ENCODE measurements around the gene PSMD11.
A peak's percentile ranks its signal among the peaks of the same experiment; 100 is the strongest.
"Not testable (repeated sequence)": the region's sequence is repeated elsewhere in the genome, so short reads cannot be mapped to it uniquely, and the experiment has no call there.

PSMD11 gene

DNA sequence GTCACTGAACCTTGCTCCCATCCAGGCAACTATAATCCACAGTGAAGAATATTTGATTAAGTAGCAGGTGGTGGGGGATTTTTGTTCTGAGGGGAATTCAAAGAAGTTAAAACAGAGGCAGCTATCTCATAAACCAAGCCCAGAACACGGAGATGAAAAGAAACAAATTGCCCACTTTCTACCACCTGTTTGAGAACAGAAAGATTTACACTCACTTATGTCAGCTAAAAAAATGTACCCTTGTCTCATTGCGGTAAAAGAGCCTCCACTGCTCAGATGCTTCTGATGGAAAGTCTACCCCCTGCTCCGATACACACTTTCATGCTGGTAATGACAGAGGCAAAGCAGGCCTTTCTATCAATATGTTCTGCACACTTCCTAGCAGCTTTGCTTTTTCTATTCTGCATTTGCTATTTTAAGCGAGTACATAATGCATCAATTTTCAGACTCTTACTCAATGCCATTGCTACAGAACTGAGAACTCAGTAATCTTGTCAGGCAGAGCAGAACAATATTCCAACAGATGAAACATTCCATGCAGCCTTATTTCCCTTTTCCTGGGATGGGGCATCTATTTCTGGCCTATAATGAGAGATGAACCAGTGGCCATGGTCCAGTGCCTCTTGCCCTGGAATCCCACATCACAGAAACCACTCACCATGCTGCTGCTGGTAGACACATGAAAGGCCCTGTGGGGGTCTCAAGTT, 71.5 kb downstream of the PSMD11 start:
- DNase-seq: no peak

DNA sequence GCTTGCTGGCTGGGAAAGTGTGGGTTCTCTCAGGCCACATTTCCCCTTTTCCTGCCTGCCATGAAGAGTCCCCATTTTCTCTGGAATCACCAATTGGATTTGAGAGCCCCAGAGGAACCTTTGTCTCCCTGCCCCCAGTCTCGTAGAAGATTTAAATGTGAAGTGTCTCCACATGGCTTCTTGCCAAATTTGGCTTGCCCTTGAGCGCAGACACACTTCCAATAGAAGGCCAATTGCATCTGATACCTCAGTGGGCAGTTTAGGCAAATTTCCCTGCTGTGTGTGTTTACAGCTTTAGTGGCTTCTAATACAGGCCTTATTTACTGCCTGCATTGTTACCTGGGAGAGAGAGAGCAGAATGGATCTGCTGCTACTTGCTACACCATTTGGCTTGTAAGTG, 72.1 kb downstream of the PSMD11 start:
- no peak for DNase-seq

DNA sequence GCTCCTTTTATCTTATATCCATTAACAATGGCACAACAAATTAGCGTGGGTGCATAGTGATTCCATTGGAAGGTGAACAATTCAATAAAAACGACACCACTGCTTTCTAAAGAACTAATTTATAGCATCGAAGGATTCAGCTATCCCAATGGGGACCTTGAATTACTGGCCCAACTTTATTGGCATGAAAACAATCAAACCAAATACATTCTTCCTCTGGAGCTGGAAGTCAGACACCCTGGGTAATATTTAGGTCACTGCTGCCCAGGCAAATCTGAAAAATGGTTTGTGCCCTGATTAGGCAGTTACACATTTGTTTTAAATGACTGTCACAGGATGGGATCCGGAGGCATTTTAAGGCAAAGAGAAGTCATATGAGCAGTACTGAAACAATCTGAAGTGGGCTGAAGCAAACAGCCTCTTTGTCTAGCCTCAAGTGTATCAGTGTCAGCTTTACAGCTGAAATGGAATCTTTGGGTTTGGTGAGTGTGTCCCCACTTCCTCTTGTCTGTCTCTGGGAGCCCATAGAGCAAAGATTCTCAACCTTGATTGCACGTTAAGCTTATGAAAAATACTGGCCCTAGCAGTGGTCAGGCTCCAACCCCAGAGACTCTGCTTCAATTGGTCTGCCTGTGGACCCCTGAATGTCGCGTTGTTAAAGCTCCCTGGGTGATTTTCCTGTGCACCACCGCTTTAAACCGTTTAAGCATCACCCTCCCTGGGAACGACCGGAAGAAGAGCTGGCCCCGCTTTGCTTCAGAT, 72.8 kb downstream of the PSMD11 start:
- no peak for DNase-seq

DNA sequence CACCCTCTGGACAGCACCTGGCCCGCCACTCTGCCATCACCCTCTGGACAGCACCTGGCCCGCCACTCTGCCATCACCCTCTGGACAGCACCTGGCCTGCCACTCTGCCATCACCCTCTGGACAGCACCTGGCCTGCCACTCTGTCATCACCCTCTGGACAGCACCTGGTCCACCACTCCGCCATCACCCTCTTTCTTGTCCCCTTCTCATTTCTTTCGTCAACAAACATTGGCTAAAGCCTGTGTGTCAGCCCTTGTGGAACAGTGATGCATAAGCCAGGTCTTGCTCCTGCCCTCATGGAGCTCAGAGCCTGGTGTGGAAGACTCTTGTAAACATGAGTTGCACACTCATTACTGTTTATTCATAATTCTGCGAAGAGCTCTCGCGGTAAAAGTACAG, 73.7 kb downstream of the PSMD11 start:
- no peak for DNase-seq

DNA sequence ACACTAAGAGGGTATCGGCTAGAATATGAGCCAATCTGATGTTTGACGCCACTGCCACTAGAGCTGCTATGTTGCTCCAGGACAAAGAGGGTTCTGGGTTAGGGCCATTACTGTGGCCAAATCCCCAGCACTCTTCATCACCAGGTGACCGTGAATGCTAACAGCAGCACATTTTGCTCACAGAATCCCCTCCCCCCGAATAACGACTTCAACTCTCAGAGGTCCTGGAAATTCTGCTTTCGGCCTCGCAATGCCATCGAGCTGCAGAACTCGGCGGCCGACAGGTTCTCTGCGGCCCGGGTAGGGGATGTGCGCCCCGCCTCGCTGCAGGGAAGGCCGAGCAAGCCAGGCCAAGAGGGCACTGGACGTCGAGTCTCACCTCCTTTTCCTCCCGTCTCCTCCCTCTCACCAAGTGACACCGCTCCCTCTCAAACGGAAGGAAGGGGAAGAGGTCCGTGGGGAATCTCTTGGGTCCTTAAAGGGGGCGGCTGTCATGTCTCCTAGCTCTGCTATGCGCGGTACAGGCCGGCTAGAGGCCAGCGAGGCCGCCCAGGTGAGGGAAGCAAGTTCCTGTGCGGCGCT, 74.4 kb downstream of the PSMD11 start:
- no peak for DNase-seq

DNA sequence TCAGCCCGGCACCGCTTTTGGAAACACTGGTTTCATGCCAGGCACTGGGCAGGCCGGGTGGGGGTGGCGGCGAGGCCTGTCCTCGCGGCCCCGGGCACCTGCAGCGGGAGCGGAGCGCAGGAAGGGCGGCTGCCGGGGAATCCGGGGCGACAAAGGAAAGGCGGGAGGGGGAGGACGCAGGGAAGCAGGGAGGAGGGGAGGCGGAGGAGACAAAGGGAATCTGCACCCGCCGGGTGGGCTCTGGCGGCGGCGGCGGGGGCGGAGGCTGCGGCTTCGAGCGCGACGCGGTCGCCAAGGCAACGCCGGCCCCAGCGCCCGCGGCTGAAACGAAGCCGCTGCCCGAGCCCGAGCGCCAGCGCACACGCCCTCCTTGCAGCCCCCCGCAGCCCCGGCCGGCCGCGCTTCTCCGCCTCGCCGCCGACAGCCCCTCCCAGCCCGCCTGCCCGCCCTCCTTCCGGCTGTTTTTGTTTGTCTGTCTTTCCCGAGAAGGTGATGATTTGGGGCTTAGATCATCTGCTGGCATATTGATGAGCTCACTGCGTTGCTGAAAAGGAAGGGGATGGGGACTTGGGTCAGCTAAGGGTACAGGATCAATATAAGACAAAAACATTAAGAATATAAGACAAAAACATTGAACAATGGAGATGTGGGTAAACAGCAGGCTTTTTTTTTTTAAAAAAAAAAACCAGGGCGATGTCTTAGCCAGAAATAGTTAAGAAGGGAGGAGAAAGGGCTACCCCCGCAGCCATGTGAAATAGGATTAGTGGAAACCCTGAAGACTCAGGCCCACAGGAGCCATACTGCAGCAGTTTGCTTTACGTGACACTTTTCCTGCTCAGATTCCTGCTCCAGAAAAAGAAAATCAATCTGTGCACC, 75.2 kb downstream of the PSMD11 start:
- DNase-seq: peak; percentile 54

DNA sequence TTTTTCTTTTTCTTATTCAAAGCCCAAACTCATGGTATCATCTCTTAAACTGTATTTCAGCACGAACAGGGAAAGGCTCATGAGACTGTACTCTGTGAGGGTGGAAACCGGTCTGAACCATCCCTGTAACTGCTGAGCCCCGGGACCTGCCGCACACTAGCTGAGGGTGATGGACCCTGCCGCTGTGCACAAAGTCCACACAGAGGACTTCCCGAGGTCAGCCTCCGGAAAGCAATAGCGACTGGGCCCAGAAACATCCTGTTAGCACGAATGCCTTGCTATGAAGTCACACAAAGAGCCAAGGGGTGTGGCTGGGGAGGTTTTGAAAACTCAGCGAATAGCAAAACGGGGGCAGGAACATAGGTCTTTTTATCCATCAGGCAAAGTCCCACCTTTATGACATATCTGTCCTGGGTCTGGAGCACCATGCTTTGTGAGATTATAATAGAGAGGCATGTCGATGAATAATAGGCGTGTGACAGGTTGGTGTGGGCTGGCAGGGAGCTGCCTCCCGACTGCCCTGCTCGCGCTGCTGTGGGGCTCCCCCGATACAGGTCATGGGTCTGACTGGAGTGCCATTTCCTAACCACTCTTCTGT, 75.9 kb downstream of the PSMD11 start:
- DNase-seq: peak; percentile 38

DNA sequence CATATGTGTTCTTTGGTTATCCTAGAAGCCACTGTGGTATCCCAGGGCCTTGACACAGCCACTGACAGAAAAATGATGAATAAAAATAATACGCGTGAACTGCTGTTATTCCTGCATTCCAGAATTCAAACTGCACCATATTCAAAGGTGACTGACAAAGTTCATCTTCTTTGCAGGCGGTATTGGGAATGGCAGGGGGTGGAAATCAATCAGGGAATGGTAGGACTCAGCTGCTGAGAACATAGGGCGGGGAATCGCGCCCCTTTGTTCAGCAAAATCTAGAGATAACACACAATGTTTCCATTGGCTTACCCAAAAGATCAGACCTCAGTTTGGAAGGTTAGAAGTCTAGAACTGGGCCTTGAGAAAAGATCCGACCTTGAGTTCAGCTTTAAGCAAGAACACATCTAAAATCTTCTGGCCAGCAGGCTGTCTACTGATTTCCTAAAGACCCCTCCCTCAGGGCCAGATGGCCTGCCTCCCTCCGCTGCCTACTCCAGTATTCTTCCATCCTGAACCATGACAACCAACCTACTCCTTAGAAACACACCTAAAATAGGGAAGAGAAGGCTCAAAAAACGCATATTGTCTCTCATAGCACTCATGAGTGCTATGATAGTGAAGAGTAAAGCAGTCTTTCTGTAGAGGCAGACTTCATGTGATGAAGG, 76.6 kb downstream of the PSMD11 start:
- DNase-seq: no peak

DNA sequence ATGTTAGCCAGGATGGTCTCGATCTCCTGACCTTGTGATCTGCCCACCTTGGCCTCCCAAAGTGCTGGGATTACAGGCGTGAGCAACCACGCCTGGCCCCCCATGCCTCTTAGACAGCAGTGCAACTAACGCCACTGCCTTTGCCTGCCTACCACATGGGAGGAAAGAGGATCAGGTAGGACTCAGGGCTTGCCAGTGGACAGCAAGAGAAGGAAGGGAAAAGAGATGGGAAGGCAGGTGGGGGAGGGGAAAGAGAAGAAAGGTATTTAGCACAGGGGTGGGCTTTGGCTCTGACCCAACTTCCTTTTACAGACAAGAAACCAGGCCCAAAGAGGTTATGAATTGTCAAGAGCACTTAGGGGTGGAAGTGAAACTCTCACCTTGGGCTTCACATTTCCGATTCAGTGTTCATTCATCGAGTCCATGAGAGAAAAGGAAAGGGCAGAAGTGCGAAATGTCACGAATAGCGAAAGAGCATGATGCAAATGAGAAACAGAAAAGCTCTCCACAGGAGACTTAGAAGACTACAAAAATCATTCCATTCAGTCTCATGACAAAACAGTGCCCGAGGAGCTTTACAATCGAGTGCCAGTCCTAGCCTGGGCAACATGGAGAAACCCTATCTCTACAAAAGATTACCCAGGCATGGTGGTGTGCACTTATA, 78.8 kb downstream of the PSMD11 start:
- DNase-seq: no peak

DNA sequence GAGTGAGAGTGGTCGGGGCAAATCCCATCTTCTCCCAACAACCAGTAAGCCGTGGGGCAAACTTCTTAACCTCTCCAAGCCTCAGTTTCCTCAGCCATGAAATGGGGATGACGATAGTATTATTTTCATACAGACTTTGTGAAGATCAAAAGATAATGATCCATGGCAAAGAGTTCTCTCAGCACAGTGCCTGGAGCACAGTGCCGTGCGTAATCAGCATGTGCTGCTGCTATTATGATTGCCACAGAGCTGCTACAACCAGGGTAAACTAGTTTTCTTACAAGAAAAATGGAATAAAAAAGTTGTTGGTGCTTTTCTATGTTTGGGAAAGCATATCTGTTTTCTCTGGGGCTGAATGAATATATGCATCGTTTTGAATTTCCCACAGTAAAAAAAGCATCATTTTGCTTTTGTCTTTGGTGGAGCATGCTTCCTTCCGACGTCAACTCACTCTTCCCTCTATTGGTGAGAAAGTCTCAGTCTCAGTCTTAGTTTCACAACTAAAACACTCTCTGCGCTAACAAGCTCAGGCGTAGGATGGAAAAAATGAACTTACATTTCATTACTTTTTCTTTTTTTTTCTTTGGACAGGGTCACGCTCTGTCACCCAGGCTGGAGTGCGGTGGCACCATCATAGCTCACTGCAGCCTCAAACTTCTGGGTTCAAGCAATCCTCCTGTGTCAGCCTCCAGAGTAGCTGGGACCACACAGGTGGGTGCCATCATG, 79.7 kb downstream of the PSMD11 start:
- no peak for DNase-seq

DNA sequence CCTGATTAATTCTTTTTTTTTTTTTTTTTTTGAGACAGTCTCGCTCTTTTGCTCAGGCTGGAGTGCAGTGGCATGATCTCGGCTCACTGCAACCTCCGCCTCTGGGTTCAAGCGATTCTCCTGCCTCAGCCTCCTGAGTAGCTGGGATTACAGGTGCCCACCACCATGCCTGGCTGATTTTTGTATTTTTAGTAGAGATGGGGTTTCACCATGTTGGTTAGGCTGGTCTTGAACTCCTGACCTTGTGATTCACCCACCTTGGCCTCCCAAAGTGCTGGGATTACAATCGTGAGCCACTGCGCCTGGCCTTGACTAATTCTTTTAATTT, 80.2 kb downstream of the PSMD11 start:
- not testable (repeated sequence) for DNase-seq

DNA sequence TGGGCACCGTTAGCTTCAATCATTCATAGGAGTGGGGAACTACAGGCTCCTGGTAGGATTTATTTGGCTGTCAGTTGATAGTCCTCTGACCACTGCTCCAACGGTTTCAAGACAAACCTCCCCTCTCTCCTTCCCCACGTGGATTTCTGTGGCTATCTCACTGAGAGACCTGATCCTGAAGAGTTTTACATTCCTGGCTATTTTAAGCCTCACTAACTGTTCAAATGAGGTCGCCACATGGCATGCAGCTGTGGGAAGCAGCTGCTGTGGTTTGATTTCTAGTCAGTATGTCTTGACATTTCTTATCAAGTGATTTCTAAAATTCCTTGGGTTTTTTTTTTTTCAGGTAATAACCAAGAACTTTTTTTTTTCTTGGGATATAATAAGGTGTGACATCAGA, 80.8 kb downstream of the PSMD11 start:
- DNase-seq: peak; percentile 76

DNA sequence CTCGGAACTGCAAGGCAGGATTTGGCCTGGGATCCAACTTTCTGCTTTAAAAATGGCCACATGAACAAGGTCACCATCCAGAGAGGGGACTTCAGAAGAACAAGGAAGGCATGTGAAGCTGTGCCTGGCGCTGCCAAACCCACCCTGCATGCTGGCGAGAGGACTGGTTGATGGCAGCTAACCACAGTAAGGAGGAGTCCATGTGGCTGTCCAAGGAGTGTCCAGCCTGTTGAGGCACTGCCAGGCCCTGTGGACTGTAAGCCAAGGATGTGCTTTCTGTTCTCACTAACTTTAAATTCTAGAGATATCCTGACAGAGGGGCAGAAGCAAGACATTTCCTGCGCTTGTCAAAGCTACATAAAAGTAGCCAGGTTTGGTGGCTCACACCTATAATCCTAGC, 82.8 kb downstream of the PSMD11 start:
- no peak for DNase-seq

DNA sequence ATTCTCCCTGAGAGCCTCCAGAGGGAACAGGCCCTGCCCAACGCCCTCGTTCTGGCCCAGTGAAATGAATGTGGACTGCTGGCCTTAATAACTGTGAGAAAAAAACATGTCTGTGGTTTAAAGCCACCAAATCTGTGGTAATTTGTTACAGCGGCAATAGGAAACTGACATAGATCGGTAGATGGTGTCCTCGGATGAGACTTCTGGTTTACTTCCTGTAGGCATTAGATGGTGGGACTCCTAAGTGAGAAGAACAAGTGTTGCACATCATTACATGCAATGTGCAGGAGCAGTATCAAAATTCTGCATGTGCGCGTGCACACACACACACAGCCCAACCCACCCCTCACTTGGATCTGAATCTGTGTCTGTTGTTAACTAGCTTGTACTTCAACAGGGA, 84.5 kb downstream of the PSMD11 start:
- no peak for DNase-seq

DNA sequence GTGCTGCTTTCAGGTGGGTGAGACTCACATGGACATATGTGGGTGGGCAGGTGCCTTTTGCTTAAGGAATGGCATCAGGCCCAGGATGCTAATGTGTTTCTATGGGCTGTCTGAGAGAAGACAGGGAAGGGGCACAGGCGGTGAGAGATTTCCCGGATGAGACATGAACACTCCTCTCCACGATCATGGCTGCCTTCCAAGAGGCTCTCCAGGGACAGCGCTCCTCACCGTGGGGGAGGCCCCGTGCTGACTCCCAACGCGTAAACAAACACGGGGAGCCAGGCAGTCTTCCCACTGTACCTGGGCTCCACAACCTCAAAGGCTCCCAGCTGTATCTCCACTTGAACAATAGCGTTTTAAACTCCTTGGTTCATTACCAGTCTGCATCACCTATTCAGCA, 85.3 kb downstream of the PSMD11 start:
- DNase-seq: peak; percentile 38

Measured in fibroblast of skin of right biceps (primary cell).